ENCODE data around the gene AMH.

DNA sequence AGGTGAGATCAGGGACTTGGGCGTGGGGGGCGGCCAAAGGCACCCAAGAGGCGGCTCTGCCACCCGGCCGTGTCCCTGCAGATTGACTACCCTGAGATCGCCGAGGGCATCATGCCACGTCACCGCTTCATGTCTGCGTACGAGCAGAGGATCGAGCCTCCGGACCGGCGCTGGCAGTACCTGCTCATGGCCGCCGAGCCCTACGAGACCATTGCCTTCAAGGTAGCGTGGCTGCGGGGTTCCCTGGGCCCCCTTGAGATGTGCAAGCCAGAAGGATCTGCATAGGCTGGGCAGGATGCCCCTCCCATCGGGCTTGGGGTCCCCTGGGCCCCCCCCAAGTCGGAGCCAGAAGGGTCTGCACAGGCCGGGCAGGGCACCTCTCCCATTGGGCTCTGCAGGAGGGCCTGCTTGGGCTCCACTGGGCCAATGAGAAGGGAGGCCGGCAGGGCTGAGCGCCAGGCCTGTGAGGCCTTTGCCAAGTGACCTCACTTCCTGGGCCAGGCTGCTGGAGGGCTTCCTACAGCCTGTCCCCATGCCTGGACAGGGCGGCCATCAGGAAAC is 2.2 kb upstream of the AMH start:
- TF ChIP-seq EZH2 (IDR thresholded peaks at IDR 0.05; ENCODE audit: low read length, missing control alignments): no peak
- TF ChIP-seq CTCF (conservative IDR thresholded peaks at IDR 0.05 in 1 of 2, IDR thresholded peaks at IDR 0.05 in 1 of 2; ENCODE audit: low read depth in 1 of 2, low read length in 2 of 2): no peak

Data from fibroblast of lung (primary cell).